Measurements from ENCODE around the gene LBHD1.
"Not testable (repeated sequence)": the region's sequence is repeated elsewhere in the genome, so short reads cannot be mapped to it uniquely, and the experiment has no call there.

LBHD1 gene

DNA sequence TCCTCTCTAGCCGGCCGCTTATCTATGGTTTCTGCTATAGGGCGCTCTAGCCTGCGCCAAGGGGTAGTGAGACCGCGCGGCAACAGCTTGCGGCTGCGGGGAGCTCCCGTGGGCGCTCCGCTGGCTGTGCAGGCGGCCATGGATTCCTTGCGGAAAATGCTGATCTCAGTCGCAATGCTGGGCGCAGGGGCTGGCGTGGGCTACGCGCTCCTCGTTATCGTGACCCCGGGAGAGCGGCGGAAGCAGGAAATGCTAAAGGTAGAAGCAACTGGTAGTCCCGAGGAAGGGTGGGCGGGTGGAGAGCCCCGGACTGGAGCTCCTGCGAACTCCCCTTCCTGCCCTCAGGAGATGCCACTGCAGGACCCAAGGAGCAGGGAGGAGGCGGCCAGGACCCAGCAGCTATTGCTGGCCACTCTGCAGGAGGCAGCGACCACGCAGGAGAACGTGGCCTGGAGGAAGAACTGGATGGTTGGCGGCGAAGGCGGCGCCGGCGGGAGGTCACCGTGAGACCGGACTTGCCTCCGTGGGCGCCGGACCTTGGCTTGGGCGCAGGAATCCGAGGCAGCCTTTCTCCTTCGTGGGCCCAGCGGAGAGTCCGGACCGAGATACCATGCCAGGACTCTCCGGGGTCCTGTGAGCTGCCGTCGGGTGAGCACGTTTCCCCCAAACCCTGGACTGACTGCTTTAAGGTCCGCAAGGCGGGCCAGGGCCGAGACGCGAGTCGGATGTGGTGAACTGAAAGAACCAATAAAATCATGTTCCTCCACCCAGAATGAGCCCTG, at the start of gene LBHD1, which contains the start of gene UQCC3:
LBHD1 (minus strand) TSS at position 660 of the 782 bp plus-strand sequence. CDS start 2,236 bp downstream, outside the sequence.
UQCC3 (plus strand) TSS at position 66 of the 782 bp plus-strand sequence; CDS start at position 139, 73 bp downstream.
- peak; percentile 67 for DNase-seq (ENCODE audit: low read depth)

DNA sequence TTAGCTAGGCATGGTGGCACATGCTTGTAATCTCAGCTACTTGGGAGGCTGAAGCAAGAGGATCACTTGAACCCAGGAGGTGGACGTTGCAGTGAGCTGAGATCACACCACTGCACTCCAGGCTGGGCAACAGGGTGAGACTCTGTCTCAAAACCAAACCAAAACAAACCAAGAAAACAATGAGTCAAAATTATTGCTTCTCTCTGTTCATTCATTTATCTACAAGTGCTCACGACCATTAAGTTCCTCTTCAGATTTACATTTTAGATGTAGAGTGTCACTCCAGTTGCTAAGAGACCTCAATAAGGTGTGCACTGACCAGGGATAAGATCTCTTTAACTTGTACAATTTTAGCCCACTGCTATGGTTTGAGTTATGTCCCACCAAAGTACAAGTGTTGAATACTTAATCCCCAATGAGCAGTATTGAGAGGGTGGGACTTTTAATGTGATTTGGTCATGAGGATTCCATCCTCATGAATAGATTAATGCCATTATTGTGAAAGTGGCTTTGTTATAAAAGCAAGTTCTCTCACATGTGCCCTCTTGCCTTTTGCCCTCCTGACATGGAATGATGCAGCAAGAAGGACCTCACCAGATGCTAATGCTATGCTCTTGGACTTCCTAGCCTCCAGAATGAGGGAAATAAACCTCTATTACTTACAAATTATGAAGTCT, 47.4 kb upstream of the LBHD1 start:
- no peak for DNase-seq (ENCODE audit: low read depth)

GRCh38 chr11:62716816-62717215, 44.7 kb upstream of the LBHD1 start:
- DNase-seq (ENCODE audit: low read depth): no peak

GRCh38 chr11:62716206-62716605, 44.1 kb upstream of the LBHD1 start:
- no peak for DNase-seq (ENCODE audit: low read depth)

- no peak for DNase-seq (ENCODE audit: low read depth)
These were observed 43.4 kb upstream of the LBHD1 start for GRCh38 chr11:62715150-62716130.

- DNase-seq (ENCODE audit: low read depth): no peak
These were observed 41.3 kb upstream of the LBHD1 start for GRCh38 chr11:62713343-62713742.

- DNase-seq (ENCODE audit: low read depth): no peak
These were observed 40.8 kb upstream of the LBHD1 start for GRCh38 chr11:62712861-62713260.

DNA sequence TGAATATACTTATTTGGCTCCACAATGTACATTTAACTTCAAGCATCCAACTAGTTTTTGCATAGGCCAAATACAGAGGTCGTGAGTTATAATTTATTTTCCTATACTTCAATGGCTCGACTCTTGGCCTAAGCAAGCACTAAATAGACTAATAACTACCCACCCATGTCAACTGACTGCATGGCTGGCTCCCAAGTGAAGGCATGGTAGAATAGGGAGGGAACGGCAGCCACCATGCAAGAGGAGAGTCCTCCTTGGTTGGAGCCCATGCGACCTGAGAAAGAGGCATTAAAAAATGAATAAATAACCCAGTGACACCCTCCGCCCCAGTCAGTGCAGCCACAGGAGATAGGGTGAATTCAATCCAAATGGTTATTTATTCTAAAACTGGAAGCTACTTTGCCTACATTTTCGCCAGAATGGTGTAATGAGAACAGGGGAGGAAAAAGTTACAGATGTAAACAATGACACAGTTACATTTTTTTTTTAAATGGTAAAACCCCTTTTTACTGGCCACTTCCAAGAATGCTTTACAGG, 40.3 kb upstream of the LBHD1 start:
- no peak for DNase-seq (ENCODE audit: low read depth)

DNA sequence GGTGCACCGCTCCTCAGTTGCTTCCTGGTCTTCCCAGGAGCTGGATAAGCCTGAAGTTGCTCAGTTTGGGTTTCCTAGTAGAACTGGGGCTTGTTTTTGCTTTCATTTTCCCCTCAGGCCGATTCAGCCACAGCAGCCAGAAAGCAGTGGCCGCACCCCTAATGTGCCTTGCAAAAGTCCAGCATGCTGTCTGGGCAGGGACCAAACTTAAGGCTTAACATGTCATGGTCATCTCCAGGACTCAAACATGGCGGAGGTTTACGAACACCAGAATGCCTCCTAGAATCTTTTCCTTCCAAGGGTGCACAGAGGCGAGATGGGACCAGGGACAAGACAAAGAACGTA, 37.9 kb upstream of the LBHD1 start:
- no peak for DNase-seq (ENCODE audit: low read depth)

GRCh38 chr11:62709247-62710000, 37.4 kb upstream of the LBHD1 start:
- peak; percentile 95 for DNase-seq (ENCODE audit: low read depth)

DNA sequence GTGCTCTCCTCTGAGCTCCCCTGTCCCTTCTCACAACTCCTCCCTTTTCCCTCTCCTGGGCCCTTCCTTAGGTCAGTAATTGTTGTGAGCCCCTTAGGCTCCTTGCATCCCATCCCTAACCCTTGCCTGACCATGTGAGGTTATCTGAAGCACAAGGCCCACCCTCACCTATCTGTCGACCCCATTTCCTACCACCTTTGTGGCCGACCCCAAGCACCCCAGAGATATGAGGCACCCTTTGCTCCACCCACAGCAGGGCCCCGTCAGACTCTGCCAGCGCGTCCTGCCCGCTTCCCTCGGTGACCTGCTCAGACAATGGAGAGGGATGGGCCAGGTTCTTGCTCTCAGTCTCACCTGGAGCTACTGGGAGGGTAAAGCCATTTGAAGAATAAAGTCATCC, 36.7 kb upstream of the LBHD1 start:
- DNase-seq (ENCODE audit: low read depth): peak; percentile 21

DNA sequence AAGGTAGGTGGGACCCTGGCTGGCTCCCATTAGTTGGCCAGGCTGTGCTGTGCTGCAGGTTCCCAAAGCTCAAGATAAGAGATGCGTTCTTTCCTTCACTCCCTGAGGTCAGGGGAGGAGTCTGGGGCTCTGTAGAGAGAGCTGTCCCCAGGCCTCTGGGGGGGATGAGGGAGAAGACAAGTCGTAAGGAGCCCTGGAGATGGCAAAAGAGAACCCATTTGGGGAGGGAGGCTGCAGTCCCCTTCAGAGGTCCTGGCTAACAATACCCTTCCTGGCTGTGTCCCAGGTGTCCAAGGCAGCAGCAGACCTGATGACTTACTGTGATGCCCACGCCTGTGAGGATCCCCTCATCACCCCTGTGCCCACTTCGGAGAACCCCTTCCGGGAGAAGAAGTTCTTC, 36.3 kb upstream of the LBHD1 start:
- DNase-seq (ENCODE audit: low read depth): no peak

DNA sequence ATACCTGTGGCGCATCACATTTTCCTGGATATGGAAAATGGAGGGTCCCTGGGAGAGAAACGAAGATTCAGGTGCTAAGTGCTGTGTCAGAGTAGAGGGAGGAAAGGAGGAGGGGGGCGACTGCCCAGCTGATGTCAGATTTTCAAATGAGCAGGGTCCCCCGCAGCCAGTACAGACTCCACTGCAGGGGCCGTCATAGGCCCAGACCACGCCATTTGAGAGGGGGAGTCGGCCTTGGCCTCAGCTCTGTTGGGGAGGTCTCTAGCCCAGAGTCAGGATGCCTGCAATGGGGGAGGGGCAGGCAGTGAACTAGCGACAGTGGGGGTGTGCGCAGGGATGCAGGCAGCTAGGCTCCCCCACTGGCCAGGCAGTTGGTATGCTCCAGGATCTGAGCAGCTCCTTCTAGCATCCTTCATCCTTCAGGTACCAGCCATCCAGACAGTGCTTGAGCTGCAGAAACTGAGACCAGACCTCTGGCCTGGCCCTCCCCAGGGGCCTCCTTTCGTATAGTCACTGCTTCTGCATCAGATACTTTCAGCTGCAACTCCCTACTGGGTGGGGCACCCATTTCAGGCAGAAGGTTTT, 35.3 kb upstream of the LBHD1 start, which contains the start of the genes BSCL2 and GNG3:
BSCL2 (minus strand) TSS at position 148 of the 585 bp plus-strand sequence. CDS start 229 bp downstream, outside the sequence.
GNG3 (plus strand) TSS at position 400 of the 585 bp plus-strand sequence. CDS start 620 bp downstream, outside the sequence.
- DNase-seq (ENCODE audit: low read depth): no peak

DNA sequence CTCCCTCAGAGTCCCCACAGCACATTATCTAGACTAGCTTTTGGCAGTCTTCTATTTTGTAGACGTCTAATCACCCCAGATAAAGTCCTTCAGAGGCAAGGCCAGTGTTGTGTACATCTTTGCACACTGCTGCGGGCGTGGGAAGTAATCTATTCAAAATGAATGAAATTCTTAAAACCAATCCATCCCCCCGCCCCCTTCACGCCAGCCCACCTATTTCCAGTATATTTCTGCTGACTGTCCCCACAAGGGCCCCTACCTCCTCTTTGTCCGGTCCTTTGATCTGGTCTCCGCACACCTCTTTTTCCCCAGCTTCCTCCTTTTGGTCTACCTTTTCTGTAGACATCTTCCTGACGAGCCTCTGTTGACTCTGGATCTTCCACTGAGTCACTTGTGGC, 34.8 kb upstream of the LBHD1 start:
- DNase-seq (ENCODE audit: low read depth): no peak

- DNase-seq (ENCODE audit: low read depth): peak; percentile 91
These were observed 34.1 kb upstream of the LBHD1 start for GRCh38 chr11:62705880-62706849.

DNA sequence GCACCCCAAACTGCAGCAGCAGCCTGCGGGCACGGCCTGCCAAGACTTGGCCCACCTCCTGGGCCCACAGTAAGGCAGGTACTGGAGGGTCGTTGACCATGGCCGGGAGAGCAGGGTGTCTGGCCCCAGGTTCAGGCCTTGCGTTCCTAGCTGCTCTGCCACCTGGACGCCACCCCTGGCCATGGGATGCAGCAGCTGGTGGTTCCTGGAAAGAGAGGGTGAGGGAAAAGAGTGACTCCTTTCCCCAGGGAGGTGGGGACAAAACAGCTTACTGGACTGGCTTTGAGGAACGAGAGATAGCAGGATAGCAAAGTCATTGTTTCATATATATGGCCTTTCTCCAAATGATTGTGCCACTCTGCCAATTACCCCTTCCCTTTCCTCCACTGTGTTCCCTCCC, 33.3 kb upstream of the LBHD1 start:
- DNase-seq (ENCODE audit: low read depth): no peak

DNA sequence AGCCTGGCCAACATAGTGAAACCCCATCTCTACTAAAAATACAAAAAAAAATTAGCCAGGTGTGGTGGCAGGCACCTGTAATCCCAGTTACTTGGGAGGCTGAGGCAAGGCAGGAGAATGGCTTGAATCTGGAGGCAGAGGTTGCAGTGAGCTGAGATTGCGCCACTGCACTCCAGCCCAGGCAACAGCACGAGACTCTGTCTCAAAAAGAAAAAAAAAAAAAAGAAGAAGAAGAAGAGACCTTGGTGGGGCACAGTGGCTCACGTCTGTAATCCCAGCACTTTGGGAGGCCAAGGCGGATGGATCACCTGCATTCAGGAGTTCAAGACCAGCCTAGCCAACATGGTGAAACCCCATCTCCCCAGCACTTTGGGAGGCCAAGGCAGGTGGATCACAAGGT, 31.9 kb upstream of the LBHD1 start:
- DNase-seq (ENCODE audit: low read depth): not testable (repeated sequence)

DNA sequence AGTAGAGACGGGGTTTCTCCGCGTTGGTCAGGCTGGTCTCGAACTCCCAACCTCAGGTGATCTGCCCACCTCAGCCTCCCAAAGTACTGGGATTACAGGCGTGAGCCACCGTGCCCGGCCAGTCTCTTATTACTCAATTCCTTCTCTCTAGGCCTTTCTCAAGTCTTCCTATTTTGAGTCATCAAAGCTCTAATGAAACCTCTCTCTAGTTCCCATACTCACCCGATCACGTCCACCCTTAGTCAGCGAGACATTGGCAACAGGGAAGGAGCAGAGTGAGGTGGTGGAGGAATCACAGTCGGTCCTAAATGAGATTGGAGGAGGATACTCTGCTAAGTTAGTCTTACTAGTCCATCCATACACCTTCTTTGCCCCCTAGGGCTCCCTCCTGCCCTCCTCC, 30.2 kb upstream of the LBHD1 start:
- DNase-seq (ENCODE audit: low read depth): no peak

DNA sequence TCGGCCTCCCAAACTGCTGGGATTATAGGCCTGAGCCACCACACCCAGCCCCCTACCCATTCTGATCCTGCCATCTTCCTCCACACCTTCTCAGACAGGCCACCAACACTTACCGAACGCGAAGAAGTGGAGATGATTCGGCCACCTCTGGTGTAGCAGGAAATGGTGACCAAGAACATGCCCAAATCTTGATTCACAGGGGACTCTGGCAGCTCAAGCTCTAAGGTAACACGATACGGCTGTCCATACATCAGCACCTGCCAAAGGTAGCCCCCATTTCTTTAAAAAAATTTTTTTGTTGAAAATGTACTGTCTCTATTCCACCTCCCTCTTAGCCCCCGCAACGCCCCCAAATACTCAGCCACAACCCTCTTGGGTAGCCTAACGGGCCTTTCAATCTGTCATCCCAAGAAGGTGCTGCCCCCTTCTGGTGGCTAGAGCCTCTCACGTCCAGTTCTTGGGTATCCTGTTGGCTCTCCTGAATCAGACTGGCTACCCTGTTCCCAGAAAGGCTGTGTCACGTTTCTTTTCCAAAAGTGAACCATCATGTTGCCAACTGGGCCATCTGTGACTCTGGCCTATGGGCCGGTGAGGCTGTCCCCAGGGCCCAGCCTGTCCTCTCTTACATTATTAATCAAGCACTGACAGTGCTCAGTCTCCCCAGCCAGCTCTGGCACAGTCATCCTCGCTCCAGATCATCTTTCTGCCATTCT, 22.5 kb upstream of the LBHD1 start:
- peak; percentile 72 for DNase-seq (ENCODE audit: low read depth)
